Osteoblast (primary cell): ENCODE data around the gene LILRB3. TPM values are rescaled to one million over a fixed set of nuclear protein-coding genes. Genes with fewer than 3 reads are reported as not detected.

Source experiments
- DNase-seq: peaks from one replicate; pipeline ENCODE4 v3.0.0; 2011; ENCODE audit warnings: low spot score, mixed read lengths; ENCODE audit not compliant: insufficient read length; ENCODE audit errors: missing footprints
- H2AFZ ChIP-seq: 2 replicates; pipeline ENCODE4 v1.6.0; 2011; ENCODE audit warnings: mild to moderate bottlenecking, low read length
- H3K27ac ChIP-seq: 2 replicates; pipeline ENCODE4 v1.5.1; 2011; ENCODE audit warnings: mild to moderate bottlenecking, low read depth, low read length, moderate library complexity
- H3K27me3 ChIP-seq: 2 replicates; pipeline ENCODE4 v1.6.0; 2012; ENCODE audit warnings: mild to moderate bottlenecking, control low read depth, inconsistent platforms, low read length, moderate library complexity; ENCODE audit not compliant: insufficient read depth
- H3K36me3 ChIP-seq: 2 replicates; pipeline ENCODE4 v1.5.1; 2011; ENCODE audit warnings: mild to moderate bottlenecking, low read length, control low read depth, moderate library complexity; ENCODE audit not compliant: insufficient read depth
- H3K4me1 ChIP-seq: 2 replicates; pipeline ENCODE4 v1.5.1; 2011; ENCODE audit warnings: mild to moderate bottlenecking, low read length, control low read depth, moderate library complexity; ENCODE audit not compliant: insufficient read depth
- H3K4me2 ChIP-seq: 2 replicates; pipeline ENCODE4 v1.6.0; 2011; ENCODE audit warnings: mild to moderate bottlenecking, low read length; ENCODE audit not compliant: insufficient read depth
- H3K4me3 ChIP-seq: fragments of 200-600 bp; sonication (generic); 3 replicates; pipeline ENCODE4 v1.5.1; 2012; ENCODE audit warnings: mild to moderate bottlenecking, low read length, inconsistent platforms; ENCODE audit not compliant: insufficient read depth
- H3K79me2 ChIP-seq: 2 replicates; pipeline ENCODE4 v1.6.0; 2012; ENCODE audit warnings: mild to moderate bottlenecking, low read length, control low read depth, inconsistent platforms; ENCODE audit not compliant: insufficient read depth
- H3K9me3 ChIP-seq: 2 replicates; pipeline ENCODE4 v1.5.1; 2011; ENCODE audit warnings: low read depth, low read length, control low read depth
- H4K20me1 ChIP-seq: 2 replicates; pipeline ENCODE4 v1.6.0; 2012; ENCODE audit warnings: mild to moderate bottlenecking, low read length, control low read depth; ENCODE audit not compliant: insufficient read depth
- small RNA-seq: library from RNA; depleted of rRNA; stranded (forward); fragments of <200 nt; gene quantifications from one replicate; pipeline ENCODE3, GENCODE V24; 2012
- total RNA-seq: library from RNA; depleted of rRNA; stranded (reverse); fragments of >200 nt; gene quantifications from 2 replicates; pipeline ENCODE4 v1.2.3, GENCODE V29; 2012
- TF ChIP-seq, protein P1 (sequence below): IDR thresholded peaks from 2 replicates; pipeline ENCODE4 v1.5.1; 2011; ENCODE audit warnings: mild to moderate bottlenecking, low read depth, low read length, moderate library complexity; ENCODE audit errors: extremely low read depth

The LILRB3 gene
- total RNA-seq, 1 donor, result not detected

DNA sequence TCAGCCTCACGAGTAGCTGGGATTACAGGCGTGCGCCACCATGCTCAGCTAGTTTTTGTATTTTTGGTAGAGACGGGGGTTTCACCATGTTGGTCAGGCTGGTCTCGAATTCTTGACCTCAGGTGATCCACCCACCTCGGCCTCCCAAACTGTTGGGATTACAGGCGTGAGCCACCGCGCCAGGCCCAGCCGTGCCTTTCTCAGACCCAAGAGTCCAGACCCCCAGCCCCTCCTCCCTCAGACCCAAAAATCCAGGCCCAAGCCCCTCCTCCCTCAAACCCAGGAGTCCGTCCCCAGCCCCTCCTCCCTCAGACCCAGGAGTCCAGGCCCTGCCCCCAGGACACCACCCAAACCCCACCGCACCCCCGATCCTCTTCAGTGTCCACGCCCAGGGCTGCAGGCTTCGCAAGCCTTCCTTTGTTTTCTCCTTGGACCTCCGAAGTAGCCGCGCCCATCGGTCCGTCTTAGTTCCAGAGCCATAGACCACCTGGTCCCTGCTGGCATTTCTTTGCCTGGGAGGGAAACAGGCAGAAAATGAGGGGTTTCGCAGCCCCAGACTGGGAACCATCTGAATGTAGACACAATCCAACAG, 53.6 kb downstream of the LILRB3 start:
- Histone ChIP-seq H3K79me2 (no peaks in the 10 kb centered on the region), H3K4me3 (no peak overlapping the region), H3K27me3 (peaks cover 2% of the 10 kb centered on the region), H3K9me3 (no peaks in the 10 kb centered on the region), H3K4me1 (peaks cover 2% of the 10 kb centered on the region), H2AFZ (no peak overlapping the region), H3K4me2 (no peak overlapping the region), H3K36me3 (no peaks in the 10 kb centered on the region), H3K27ac (no peak overlapping the region), H4K20me1 (no peaks in the 10 kb centered on the region)
- no peak for DNase-seq
- TF ChIP-seq, protein P1, sequence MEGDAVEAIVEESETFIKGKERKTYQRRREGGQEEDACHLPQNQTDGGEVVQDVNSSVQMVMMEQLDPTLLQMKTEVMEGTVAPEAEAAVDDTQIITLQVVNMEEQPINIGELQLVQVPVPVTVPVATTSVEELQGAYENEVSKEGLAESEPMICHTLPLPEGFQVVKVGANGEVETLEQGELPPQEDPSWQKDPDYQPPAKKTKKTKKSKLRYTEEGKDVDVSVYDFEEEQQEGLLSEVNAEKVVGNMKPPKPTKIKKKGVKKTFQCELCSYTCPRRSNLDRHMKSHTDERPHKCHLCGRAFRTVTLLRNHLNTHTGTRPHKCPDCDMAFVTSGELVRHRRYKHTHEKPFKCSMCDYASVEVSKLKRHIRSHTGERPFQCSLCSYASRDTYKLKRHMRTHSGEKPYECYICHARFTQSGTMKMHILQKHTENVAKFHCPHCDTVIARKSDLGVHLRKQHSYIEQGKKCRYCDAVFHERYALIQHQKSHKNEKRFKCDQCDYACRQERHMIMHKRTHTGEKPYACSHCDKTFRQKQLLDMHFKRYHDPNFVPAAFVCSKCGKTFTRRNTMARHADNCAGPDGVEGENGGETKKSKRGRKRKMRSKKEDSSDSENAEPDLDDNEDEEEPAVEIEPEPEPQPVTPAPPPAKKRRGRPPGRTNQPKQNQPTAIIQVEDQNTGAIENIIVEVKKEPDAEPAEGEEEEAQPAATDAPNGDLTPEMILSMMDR, result no peak

DNA sequence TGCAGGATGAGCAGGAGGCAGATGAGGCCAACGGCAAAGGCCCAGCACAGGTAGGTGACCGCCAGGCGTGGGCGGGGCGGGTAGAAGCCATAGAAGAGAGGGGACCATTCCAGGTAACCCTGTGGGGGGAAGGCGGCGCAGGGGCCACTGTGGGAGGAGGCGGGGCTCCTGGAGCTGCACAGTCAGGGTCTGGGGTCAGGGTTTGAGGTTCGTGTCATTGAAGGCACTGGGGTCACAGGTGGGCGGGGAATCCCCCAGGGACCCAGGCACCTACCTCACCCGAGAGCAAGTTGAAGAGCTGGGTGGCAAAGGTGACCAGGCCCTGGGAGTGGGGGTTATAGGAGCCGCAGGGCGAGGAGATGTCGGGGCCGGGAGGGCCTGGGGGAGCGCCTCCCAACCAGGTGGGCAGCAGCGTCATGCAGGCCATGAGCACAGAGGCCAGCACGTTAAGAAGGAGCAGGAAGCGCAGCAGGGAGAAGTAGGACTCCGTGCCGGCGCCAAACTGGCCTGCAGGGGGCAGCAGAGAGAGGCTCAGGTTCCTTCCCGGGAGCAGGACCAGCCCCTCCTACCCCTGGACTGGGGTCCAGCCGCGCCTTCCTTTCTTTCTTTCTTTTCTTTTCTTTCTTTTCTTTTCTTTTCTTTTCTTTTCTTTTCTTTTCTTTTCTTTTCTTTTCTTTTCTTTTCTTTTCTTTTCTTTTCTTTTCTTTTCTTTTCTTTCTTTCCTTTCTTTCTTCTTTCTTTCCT, 54.5 kb downstream of the LILRB3 start:
- Histone ChIP-seq H2AFZ (no peak overlapping the region), H3K9me3 (no peaks in the 10 kb centered on the region), H3K4me1 (peaks cover 2% of the 10 kb centered on the region), H3K4me2 (no peak overlapping the region), H3K4me3 (no peak overlapping the region), H3K27ac (no peak overlapping the region), H3K27me3 (peaks cover 6% of the 10 kb centered on the region), H3K36me3 (no peaks in the 10 kb centered on the region), H3K79me2 (no peaks in the 10 kb centered on the region), H4K20me1 (no peaks in the 10 kb centered on the region)
- TF ChIP-seq, protein P1, result peak; percentile 80
- peak; percentile 99 for DNase-seq

Small RNAs within 50 kb of the gene (small RNA-seq; reads per million reads assigned to genes)
- gene RNU6-1307P, result not detected

Other genes starting within 250 kb of the LILRB3 start
- 0.36 TPM in 1 of 2 replicates, not detected in the other for gene CACNG6, start 231.4 kb downstream of the LILRB3 start, total RNA-seq
- gene VSTM1, start 159.1 kb downstream of the LILRB3 start, total RNA-seq, result not detected in 2 replicates
- gene TARM1, start 141.6 kb downstream of the LILRB3 start, total RNA-seq, result not detected in 2 replicates
- 0.36 and 0.59 TPM in 2 replicates for gene OSCAR, start 122.2 kb downstream of the LILRB3 start, total RNA-seq
- 6.8 and 8.3 TPM in 2 replicates for gene NDUFA3, start 120.2 kb downstream of the LILRB3 start, total RNA-seq
- 17.4 TPM in 2 replicates for gene TFPT, start 107.3 kb downstream of the LILRB3 start, total RNA-seq
- 42.1 and 46.7 TPM in 2 replicates for gene PRPF31, start 107.3 kb downstream of the LILRB3 start, total RNA-seq
- gene CNOT3, start 85.2 kb downstream of the LILRB3 start, total RNA-seq, result 6.2 TPM in 2 replicates
- 4.7 and 5.3 TPM in 2 replicates for gene LENG1, start 63.3 kb downstream of the LILRB3 start, total RNA-seq
- 0.29 and 0.72 TPM in 2 replicates for gene TMC4, start 49.8 kb downstream of the LILRB3 start, total RNA-seq
- 26.1 and 30.1 TPM in 2 replicates for gene MBOAT7, start 33.4 kb downstream of the LILRB3 start, total RNA-seq
- 73.1 and 76.3 TPM in 2 replicates for gene TSEN34, start 31.7 kb downstream of the LILRB3 start, total RNA-seq
- 1,229 and 1,336 TPM in 2 replicates for gene RPS9, start 22.1 kb downstream of the LILRB3 start, total RNA-seq
- not detected in 2 replicates for gene LILRA6, start 19.8 kb upstream of the LILRB3 start, total RNA-seq
- not detected in 2 replicates for gene LILRB5, start 34.3 kb upstream of the LILRB3 start, total RNA-seq
- gene LILRB2, start 58.1 kb upstream of the LILRB3 start, total RNA-seq, result not detected in 2 replicates
- 0.36 TPM in 1 of 2 replicates, not detected in the other for gene LILRA5, start 90.2 kb upstream of the LILRB3 start, total RNA-seq
- gene LILRA4, start 116.2 kb upstream of the LILRB3 start, total RNA-seq, result not detected in 2 replicates
- 0.29 and 0.36 TPM in 2 replicates for gene LAIR1, start 141.9 kb upstream of the LILRB3 start, total RNA-seq
- gene TTYH1, start 192.5 kb upstream of the LILRB3 start, total RNA-seq, result not detected in 2 replicates
- gene LENG8, start 226.2 kb upstream of the LILRB3 start, total RNA-seq, result 40.7 and 42.3 TPM in 2 replicates
- gene LENG9, start 240.8 kb upstream of the LILRB3 start, total RNA-seq, result 14.4 and 21.4 TPM in 2 replicates